Activated CD8-positive, alpha-beta T cell treated with anti-CD3 and anti-CD28 coated beads for 36 hours (primary cell): Measurements from ENCODE around the gene CTTNBP2NL. TPM values are rescaled to one million over a fixed set of nuclear protein-coding genes. Genes with fewer than 3 reads are reported as not detected.

ENCODE experiments used
- ATAC-seq: fragments of 200-7000 bp; cut with Tn5 transposase; one replicate; pipeline ENCODE4 v1.10.0; 2021; ENCODE audit warnings: mild to moderate bottlenecking, moderate library complexity
- CTCF ChIA-PET: fragments of 350-600 bp; sonication (Branson Sonifier 250); formaldehyde crosslinking; loops from one replicate; lab custom pipeline; 2021; ENCODE audit warnings: antibody characterized with exemption; lab: Charles Lee
- POLR2A ChIA-PET: fragments of 350-600 bp; sonication (Branson Sonifier 250); formaldehyde crosslinking; loops from one replicate; lab custom pipeline; 2021; ENCODE audit warnings: antibody characterized with exemption; lab: Charles Lee
- DNase-seq: peaks from one replicate; pipeline ENCODE4 v3.0.0-alpha.2; 2020
- H3K27ac Mint-ChIP-seq: one replicate; pipeline ENCODE4 v1.8.0; 2021; ENCODE audit warnings: mild to moderate bottlenecking, mixed read lengths
- H3K27me3 Mint-ChIP-seq: one replicate; pipeline ENCODE4 v1.8.0; 2021; ENCODE audit warnings: mixed read lengths
- H3K36me3 Mint-ChIP-seq: one replicate; pipeline ENCODE4 v1.8.0; 2021; ENCODE audit warnings: low read depth, mixed read lengths
- H3K4me1 Mint-ChIP-seq: one replicate; pipeline ENCODE4 v1.8.0; 2021; ENCODE audit warnings: low read depth, mixed read lengths
- H3K4me3 Mint-ChIP-seq: one replicate; pipeline ENCODE4 v1.8.0; 2021; ENCODE audit warnings: mild to moderate bottlenecking, moderate library complexity, mixed read lengths
- H3K9me3 Mint-ChIP-seq: one replicate; pipeline ENCODE4 v1.8.0; 2021; ENCODE audit warnings: mixed read lengths
- intact Hi-C: fragments of 100-400 bp; cut with micrococcal nuclease; formaldehyde crosslinking; loops from one replicate; pipeline ENCODE4 v1.10.0; 2022
- total RNA-seq, 2 experiments: library from RNA; stranded (reverse); gene quantifications; one replicate each; pipeline ENCODE4 v1.2.3, GENCODE V29; 2021
- TF ChIP-seq, protein P1 (sequence below): fragments of 200-600 bp; IDR thresholded peaks from one replicate; pipeline ENCODE4 v1.8.0; 2022; ENCODE audit warnings: antibody characterized with exemption, mild to moderate bottlenecking

The CTTNBP2NL gene, protein sequence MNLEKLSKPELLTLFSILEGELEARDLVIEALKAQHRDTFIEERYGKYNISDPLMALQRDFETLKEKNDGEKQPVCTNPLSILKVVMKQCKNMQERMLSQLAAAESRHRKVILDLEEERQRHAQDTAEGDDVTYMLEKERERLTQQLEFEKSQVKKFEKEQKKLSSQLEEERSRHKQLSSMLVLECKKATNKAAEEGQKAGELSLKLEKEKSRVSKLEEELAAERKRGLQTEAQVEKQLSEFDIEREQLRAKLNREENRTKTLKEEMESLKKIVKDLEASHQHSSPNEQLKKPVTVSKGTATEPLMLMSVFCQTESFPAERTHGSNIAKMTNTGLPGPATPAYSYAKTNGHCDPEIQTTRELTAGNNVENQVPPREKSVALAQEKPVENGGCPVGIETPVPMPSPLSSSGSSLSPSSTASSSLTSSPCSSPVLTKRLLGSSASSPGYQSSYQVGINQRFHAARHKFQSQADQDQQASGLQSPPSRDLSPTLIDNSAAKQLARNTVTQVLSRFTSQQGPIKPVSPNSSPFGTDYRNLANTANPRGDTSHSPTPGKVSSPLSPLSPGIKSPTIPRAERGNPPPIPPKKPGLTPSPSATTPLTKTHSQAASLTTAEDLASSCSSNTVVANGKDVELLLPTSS
- total RNA-seq: 1 to 10 TPM; 1.1 to 1.7 TPM

DNA sequence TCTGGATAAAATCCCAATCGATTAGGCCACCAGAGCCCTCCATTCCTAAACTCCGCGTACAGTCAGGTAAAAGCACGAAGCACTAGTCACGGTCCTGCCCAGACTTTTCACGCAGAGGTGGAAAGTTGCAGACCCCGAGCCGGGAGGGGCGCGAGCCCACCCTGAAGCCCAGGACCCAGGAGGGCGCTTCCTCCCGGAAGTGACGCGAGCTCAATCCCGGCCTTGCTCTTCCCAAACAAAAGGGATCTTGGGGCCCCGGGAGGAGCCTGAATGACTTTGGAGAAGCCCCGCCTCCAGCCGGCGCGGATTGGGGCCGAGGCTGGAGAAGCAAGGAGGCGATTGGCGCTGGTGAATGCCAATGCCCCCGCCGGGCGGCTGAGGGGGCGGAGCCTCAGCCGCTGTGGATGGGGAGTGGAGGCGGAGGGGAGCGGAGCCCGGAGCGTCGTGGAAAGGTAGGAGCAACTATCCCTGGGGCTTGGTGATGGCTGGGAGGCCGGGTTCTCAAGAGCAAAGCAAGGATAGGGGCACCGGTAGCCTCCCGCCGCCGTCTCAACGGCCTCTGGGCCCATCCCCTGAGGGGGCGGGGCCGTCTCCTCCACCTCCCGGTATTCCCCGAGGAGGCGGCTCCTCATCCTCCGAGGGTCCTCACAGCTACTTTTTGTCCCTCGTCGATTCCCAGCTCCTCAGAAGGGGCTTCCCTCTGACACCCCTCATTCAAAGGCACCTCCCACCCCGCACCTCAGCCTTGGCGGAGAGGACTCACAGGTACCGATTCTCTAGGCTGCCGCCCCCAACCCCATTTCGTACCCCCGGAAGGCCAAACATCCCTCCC is at the start of gene CTTNBP2NL:
Gene CTTNBP2NL (plus strand): TSS at position 394 of the 832 bp plus-strand sequence. CDS start 19,952 bp downstream, outside the sequence.
- TF ChIP-seq, protein P1, sequence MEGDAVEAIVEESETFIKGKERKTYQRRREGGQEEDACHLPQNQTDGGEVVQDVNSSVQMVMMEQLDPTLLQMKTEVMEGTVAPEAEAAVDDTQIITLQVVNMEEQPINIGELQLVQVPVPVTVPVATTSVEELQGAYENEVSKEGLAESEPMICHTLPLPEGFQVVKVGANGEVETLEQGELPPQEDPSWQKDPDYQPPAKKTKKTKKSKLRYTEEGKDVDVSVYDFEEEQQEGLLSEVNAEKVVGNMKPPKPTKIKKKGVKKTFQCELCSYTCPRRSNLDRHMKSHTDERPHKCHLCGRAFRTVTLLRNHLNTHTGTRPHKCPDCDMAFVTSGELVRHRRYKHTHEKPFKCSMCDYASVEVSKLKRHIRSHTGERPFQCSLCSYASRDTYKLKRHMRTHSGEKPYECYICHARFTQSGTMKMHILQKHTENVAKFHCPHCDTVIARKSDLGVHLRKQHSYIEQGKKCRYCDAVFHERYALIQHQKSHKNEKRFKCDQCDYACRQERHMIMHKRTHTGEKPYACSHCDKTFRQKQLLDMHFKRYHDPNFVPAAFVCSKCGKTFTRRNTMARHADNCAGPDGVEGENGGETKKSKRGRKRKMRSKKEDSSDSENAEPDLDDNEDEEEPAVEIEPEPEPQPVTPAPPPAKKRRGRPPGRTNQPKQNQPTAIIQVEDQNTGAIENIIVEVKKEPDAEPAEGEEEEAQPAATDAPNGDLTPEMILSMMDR: no peak
- H3K4me3 Mint-ChIP-seq: peak within 1 kb of the TSS; percentile 84
- H3K9me3 Mint-ChIP-seq: no peaks in the 10 kb centered on the region
- ATAC-seq (peak; percentile 98), DNase-seq (peak; percentile 85)
- POLR2A ChIA-PET: interaction anchor here (0.5 to 2.1 kb wide), 3 partner anchors 40 to 708 kb away, joined by 3 to 5 read pairs (median 3); no protein-coding TSS in a partner anchor
- intact Hi-C loops: no loop called here
- CTCF ChIA-PET: interaction anchor here (0.6 to 10.3 kb wide), 4 partner anchors 26 to 232 kb away, joined by 3 to 122 read pairs (median 3); no protein-coding TSS in a partner anchor
- H3K27me3 Mint-ChIP-seq: peaks cover 37% of the 10 kb centered on the region
- no peaks in the 10 kb centered on the region for H3K36me3 Mint-ChIP-seq
- H3K4me1 Mint-ChIP-seq: peaks cover 26% of the 10 kb centered on the region
- H3K27ac Mint-ChIP-seq: no peak within 1 kb of the TSS

DNA sequence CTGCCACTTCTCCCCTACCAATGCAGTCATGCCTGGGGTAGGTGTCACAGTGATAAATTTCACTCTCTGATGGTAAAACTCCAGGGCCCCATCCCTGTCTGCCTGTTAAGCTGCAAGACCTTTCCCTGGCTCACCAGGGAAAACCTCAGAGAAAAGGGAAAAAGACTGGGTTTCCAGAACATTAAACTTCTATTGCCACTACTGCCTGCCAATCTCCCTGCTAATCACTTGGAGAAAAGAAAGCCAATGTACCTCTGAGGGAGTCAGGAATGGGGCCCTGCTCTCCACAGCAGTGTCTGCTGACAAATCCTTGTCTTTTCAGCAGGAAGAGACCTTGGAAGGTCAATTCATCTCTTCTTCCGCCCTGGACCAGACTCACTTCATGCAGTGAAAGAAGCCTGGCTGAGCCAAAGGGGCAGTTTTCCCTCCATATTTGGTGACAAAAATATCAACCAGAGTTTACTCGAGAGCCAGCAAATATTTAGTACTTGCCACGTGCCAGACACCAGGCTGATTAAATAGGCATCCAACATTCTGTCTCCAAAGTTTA is 49.1 kb upstream of the CTTNBP2NL start:
- Mint-ChIP-seq H3K4me3 (no peak overlapping the region), H3K36me3 (peaks cover 2% of the 10 kb centered on the region), H3K9me3 (peaks cover 4% of the 10 kb centered on the region), H3K4me1 (peaks cover 19% of the 10 kb centered on the region), H3K27ac (no peak overlapping the region), H3K27me3 (no peaks in the 10 kb centered on the region)
- CTCF ChIA-PET: no interaction called here
- POLR2A ChIA-PET: no interaction called here
- TF ChIP-seq, protein P1: no peak
- DNase-seq (no peak), ATAC-seq (no peak)
- intact Hi-C loops: no loop called here

DNA sequence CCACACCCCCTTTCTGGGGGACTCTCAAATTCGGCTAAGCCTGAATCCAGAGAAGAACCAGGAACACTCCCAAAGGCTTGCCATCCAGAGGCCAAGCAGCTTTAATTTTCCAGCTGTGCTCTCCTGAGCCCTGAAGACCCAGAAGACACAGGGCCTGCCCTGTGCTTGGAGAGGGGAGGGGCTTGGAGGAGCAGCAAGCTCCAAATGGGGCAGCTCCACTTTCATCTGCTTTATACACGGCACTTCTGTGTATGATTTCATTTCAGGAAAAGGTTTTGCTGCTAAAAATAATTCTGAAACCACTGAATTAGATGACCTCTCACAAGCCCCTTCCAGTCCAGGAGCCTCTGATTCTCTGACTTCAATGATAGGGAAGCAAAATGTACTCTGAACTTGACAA is 39.2 kb upstream of the CTTNBP2NL start:
- no peak overlapping the region for H3K4me3 Mint-ChIP-seq
- intact Hi-C loops: no loop called here
- ATAC-seq: no peak
- no peaks in the 10 kb centered on the region for H3K4me1 Mint-ChIP-seq
- H3K36me3 Mint-ChIP-seq: no peaks in the 10 kb centered on the region
- ChIA-PET CTCF (interaction anchor here (0.8 to 7.9 kb wide), 4 partner anchors 12 to 35 kb away, joined by 4 to 81 read pairs (median 4); no protein-coding TSS in a partner anchor), POLR2A (interaction anchor here (0.6 to 0.9 kb wide), 3 partner anchors 39 to 430 kb away, joined by 3 read pairs; partner anchors contain the start of gene CTTNBP2NL)
- no peak for DNase-seq
- H3K27me3 Mint-ChIP-seq: peaks cover 16% of the 10 kb centered on the region
- TF ChIP-seq, protein P1: no peak
- H3K9me3 Mint-ChIP-seq: no peaks in the 10 kb centered on the region
- H3K27ac Mint-ChIP-seq: no peak overlapping the region

DNA sequence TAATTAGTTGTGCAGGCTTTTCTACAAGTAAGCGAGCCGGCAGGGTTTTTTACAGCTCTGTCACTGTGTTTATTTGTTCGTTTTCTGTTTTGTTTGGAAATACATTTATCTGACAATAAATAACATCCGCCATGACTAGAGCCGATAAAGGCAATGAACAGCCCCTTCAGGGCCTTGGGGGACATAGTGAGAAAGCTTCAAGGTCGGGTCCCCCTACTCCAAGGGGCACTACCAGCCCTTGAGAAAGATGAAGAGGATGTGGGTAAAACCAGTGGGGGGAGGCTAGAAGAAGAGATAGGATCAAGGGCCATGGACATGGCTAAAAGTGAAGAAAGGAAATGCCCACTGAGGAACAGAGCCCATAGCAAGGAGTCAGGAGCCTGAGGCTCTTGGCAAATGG is 38.5 kb upstream of the CTTNBP2NL start:
- ChIA-PET POLR2A (interaction anchor here (0.8 kb wide), 1 partner anchor 215 kb away, joined by 3 read pairs; no protein-coding TSS in a partner anchor), CTCF (interaction anchor here (0.8 to 7.9 kb wide), 5 partner anchors 11 to 58 kb away, joined by 3 to 81 read pairs (median 4); no protein-coding TSS in a partner anchor)
- Mint-ChIP-seq H3K4me3 (no peak overlapping the region), H3K27me3 (peaks cover 18% of the 10 kb centered on the region), H3K4me1 (no peaks in the 10 kb centered on the region), H3K27ac (no peak overlapping the region), H3K36me3 (no peaks in the 10 kb centered on the region), H3K9me3 (no peaks in the 10 kb centered on the region)
- ATAC-seq: no peak
- intact Hi-C loops: no loop called here
- TF ChIP-seq, protein P1: no peak
- DNase-seq: no peak
